Measurements from ENCODE around the gene SLC16A6.
"Not testable (repeated sequence)": the region's sequence is repeated elsewhere in the genome, so short reads cannot be mapped to it uniquely, and the experiment has no call there.

DNA sequence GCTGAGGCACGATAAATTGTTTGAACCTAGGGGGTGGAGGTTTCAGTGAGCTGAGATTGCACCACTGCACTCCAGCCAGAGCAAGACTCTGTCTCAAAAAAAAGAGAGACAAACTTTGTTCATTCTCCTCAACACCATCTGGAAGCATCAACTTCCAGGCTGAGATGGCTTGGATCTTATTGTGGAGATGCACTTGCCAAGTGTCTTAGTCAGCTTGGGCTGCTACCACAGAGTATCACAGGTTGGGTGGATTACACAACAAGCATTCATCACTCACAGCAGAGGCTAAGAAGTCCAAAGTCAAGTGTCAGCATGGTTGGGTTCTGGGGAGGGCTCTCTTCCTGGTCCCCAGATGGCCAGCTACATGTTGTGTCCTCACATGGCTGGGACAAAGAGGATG lies 58.2 kb downstream of the SLC16A6 start:
- TF ChIP-seq, protein P1, sequence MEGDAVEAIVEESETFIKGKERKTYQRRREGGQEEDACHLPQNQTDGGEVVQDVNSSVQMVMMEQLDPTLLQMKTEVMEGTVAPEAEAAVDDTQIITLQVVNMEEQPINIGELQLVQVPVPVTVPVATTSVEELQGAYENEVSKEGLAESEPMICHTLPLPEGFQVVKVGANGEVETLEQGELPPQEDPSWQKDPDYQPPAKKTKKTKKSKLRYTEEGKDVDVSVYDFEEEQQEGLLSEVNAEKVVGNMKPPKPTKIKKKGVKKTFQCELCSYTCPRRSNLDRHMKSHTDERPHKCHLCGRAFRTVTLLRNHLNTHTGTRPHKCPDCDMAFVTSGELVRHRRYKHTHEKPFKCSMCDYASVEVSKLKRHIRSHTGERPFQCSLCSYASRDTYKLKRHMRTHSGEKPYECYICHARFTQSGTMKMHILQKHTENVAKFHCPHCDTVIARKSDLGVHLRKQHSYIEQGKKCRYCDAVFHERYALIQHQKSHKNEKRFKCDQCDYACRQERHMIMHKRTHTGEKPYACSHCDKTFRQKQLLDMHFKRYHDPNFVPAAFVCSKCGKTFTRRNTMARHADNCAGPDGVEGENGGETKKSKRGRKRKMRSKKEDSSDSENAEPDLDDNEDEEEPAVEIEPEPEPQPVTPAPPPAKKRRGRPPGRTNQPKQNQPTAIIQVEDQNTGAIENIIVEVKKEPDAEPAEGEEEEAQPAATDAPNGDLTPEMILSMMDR (IDR thresholded peaks at IDR 0.05 in 4 of 5, conservative IDR thresholded peaks at IDR 0.05 in 1 of 5) = not testable (repeated sequence)
- not testable (repeated sequence) for TF ChIP-seq POLR2A (IDR thresholded peaks at IDR 0.05)

Data from gastrocnemius medialis (tissue), 4 donors.